ENCODE results near the gene LRRC8D.

DNA sequence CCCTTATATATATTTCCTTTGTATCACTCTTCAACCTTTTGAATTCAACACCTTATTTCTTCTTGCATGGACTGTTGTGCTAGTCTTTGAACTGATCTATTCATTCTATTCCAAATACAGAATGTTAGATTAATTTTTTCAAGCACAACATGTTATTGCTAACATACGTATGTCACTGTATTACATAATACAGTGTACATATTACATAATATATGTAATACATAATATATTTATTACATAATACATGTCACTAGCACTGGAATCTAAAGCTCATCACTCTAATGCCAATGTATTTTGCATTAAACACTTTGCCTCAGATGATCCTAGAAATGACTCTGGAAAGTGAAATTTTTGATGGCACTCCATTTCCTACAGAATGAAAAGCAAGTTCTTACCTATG lies 59.8 kb downstream of the LRRC8D start:
- TF ChIP-seq, protein P1, sequence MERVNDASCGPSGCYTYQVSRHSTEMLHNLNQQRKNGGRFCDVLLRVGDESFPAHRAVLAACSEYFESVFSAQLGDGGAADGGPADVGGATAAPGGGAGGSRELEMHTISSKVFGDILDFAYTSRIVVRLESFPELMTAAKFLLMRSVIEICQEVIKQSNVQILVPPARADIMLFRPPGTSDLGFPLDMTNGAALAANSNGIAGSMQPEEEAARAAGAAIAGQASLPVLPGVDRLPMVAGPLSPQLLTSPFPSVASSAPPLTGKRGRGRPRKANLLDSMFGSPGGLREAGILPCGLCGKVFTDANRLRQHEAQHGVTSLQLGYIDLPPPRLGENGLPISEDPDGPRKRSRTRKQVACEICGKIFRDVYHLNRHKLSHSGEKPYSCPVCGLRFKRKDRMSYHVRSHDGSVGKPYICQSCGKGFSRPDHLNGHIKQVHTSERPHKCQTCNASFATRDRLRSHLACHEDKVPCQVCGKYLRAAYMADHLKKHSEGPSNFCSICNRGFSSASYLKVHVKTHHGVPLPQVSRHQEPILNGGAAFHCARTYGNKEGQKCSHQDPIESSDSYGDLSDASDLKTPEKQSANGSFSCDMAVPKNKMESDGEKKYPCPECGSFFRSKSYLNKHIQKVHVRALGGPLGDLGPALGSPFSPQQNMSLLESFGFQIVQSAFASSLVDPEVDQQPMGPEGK (CRISPR knock-in tag; IDR thresholded peaks at IDR 0.05; ENCODE audit: borderline replicate concordance): no peak
- TF ChIP-seq ZNF565 (CRISPR knock-in tag; conservative IDR thresholded peaks at IDR 0.05; ENCODE audit: low read depth) (no peak), GLIS3 (CRISPR knock-in tag; IDR thresholded peaks at IDR 0.05) (no peak), ZFP30 (CRISPR knock-in tag; IDR thresholded peaks at IDR 0.05) (no peak)
- TF ChIP-seq, protein P2, sequence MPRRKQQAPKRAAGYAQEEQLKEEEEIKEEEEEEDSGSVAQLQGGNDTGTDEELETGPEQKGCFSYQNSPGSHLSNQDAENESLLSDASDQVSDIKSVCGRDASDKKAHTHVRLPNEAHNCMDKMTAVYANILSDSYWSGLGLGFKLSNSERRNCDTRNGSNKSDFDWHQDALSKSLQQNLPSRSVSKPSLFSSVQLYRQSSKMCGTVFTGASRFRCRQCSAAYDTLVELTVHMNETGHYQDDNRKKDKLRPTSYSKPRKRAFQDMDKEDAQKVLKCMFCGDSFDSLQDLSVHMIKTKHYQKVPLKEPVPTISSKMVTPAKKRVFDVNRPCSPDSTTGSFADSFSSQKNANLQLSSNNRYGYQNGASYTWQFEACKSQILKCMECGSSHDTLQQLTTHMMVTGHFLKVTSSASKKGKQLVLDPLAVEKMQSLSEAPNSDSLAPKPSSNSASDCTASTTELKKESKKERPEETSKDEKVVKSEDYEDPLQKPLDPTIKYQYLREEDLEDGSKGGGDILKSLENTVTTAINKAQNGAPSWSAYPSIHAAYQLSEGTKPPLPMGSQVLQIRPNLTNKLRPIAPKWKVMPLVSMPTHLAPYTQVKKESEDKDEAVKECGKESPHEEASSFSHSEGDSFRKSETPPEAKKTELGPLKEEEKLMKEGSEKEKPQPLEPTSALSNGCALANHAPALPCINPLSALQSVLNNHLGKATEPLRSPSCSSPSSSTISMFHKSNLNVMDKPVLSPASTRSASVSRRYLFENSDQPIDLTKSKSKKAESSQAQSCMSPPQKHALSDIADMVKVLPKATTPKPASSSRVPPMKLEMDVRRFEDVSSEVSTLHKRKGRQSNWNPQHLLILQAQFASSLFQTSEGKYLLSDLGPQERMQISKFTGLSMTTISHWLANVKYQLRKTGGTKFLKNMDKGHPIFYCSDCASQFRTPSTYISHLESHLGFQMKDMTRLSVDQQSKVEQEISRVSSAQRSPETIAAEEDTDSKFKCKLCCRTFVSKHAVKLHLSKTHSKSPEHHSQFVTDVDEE (CRISPR knock-in tag; IDR thresholded peaks at IDR 0.05): no peak

Measured in SK-N-SH treated with all-trans-retinoic acid at 6 μM for 48 hours (cell line).